ENCODE data around the gene RMI2. TPM values are rescaled to one million over a fixed set of nuclear protein-coding genes. Genes with fewer than 3 reads are reported as not detected.

The RMI2 gene
- total and polyA plus RNA-seq, 9 of the 15 experiments (the other 6 are each of a cell fraction or from before 2014, with no cell fraction given) = 8.0 to 43.4 (median 32.5) TPM

DNA sequence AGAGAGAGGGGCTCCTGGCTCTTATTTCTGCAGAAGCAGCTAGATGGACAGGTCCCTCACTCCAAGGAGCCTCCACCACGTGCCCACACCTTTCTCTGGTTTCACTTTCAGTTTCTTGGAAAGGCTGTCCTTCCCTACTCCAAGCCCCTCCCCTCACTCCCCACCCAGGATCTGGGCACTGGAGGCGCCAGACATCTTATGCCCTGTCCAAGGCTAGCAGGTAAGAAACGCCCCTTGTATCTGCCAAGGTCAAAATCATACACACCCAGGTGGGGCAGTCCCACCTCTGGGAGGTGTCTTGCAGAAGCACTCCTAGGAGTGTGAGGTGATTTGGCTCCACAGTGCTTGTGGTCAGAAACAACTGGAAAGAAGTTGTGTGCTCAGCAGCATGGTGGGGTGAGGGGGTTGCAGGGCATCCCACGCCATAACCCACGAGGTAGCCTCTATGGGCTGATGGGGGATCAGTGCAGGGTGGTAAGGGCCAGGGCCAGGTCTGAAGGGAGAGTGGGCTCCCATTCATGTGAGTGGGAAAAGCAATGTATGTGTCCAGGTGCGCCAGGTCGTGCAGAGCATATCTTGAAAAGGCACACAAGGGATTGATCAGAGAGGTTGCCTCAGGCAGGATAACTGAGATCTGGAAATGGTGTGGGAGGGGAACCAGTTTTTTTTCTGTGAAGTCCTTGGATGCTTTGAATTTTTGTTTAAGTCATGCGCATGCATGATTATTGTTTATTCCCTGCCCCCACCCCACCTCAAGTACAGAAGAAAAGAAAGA is 32.4 kb upstream of the RMI2 start (continued):
- TF ChIP-seq, protein P1, sequence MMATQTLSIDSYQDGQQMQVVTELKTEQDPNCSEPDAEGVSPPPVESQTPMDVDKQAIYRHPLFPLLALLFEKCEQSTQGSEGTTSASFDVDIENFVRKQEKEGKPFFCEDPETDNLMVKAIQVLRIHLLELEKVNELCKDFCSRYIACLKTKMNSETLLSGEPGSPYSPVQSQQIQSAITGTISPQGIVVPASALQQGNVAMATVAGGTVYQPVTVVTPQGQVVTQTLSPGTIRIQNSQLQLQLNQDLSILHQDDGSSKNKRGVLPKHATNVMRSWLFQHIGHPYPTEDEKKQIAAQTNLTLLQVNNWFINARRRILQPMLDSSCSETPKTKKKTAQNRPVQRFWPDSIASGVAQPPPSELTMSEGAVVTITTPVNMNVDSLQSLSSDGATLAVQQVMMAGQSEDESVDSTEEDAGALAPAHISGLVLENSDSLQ (IDR thresholded peaks at IDR 0.05) = peak; percentile 59; the same call in 1 of the 2 replicates

DNA sequence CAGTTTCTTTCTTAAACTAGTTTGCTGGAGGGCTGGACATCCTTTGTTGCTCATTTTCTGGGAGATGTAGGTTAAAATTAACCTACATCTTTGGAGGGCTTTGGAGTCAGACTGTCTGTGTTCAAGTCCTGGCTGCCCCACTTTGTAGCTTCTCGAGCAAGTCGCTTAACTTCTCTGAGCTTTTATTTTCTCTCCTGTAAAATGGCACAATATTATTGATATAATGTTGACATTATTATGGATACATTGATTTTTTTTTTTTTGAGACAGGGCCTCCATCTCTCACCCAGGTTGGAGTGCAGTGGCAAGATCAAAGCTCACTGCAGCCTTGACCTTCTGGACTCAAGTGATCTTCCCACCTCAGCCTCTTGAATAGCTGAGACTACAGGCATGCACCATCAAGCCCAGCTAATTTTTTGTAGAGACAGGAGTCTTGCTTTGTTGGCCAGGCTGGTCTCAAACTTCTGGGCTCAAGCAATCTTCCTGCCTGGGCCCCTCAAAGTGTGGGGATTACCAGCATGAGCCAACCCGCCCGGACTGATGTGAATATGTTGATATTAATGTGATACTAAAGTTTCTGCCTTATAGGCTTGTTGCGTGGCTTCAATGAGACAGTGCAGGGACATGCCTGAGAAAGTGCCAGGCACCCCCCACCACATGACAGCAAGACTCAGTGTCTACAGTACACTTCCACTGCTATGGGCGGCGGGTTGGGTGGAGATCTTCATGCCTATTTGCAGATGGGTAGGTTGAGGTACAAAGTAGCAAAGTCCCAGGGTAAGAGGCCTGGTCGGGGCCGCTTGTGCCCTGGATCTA is 31.6 kb upstream of the RMI2 start:
- FAIRE-seq (no peak), DNase-seq (ENCODE audit: extremely low read depth in 1 of 4, low spot score in 3 of 4) (no peak), ATAC-seq (no peak)
- intact Hi-C loops (cut with micrococcal nuclease) = no loop called here
- H3K27me3 ChIP-seq (ENCODE audit: control insufficient read depth in 2 of 2, insufficient read depth in 2 of 2, low read length in 2 of 2) = no peaks in the 10 kb centered on the region
- no peaks in the 10 kb centered on the region for H3K36me3 ChIP-seq (ENCODE audit: control insufficient read depth, insufficient read depth, low read length)
- 75% methylated on average over 9 of the region's 9 CpGs for WGBS (ENCODE audit: insufficient coverage, low coverage, missing lambda C conversion rate)
- H3K4me2 ChIP-seq (ENCODE audit: insufficient read depth, low read length) = no peak overlapping the region
- in situ Hi-C loops (cut with MboI) = no loop called here
- no peak overlapping the region for H3K27ac ChIP-seq (ENCODE audit: extremely low read depth, low read depth, low read length)
- H3K4me1 ChIP-seq (replicated peaks in 1 of 2; ENCODE audit: control insufficient read depth in 2 of 2, insufficient read depth in 2 of 2, low read length in 2 of 2) = peaks cover 11 to 20% of the 10 kb centered on the region in 2 experiments; a peak in 3 of 5 replicates
- H3K4me3 ChIP-seq = no peak overlapping the region
- H3K9me1 ChIP-seq (ENCODE audit: control insufficient read depth, insufficient read depth, low read length) = no peaks in the 10 kb centered on the region
- no peak overlapping the region for H2AFZ ChIP-seq (ENCODE audit: low read depth, low read length)
- CTCF ChIA-PET (ENCODE audit: low intra/inter-chr PET ratio) = no interaction called here
- no peaks in the 10 kb centered on the region for H3K9me3 ChIP-seq (replicated peaks; ENCODE audit: control insufficient read depth, insufficient read depth, low read depth, low read length)
- POLR2A ChIA-PET = interaction anchor here (1.1 kb wide), 1 partner anchor 19 kb away, joined by 3 read pairs; no protein-coding TSS in a partner anchor
- H4K20me1 ChIP-seq (replicated peaks; ENCODE audit: control insufficient read depth, insufficient read depth, low read length) = no peaks in the 10 kb centered on the region
- peak overlapping the region in 1 of 2 experiments; percentile 45; a peak in 1 of 4 replicates for H3K9ac ChIP-seq (ENCODE audit: insufficient read depth in 1 of 2, low read depth in 2 of 2, low read length in 2 of 2)
- no TSS peak for BruUV-seq (replicated peaks)
- H3K79me2 ChIP-seq (ENCODE audit: control insufficient read depth, insufficient read depth, low read length) = no peaks in the 10 kb centered on the region
- no peak for TF ChIP-seq ZNF507 (tag; conservative IDR thresholded peaks at IDR 0.05)
- TF ChIP-seq, protein P2, sequence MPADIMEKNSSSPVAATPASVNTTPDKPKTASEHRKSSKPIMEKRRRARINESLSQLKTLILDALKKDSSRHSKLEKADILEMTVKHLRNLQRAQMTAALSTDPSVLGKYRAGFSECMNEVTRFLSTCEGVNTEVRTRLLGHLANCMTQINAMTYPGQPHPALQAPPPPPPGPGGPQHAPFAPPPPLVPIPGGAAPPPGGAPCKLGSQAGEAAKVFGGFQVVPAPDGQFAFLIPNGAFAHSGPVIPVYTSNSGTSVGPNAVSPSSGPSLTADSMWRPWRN (IDR thresholded peaks at IDR 0.05; ENCODE audit: low read depth) = no peak
- TF ChIP-seq, protein P3, sequence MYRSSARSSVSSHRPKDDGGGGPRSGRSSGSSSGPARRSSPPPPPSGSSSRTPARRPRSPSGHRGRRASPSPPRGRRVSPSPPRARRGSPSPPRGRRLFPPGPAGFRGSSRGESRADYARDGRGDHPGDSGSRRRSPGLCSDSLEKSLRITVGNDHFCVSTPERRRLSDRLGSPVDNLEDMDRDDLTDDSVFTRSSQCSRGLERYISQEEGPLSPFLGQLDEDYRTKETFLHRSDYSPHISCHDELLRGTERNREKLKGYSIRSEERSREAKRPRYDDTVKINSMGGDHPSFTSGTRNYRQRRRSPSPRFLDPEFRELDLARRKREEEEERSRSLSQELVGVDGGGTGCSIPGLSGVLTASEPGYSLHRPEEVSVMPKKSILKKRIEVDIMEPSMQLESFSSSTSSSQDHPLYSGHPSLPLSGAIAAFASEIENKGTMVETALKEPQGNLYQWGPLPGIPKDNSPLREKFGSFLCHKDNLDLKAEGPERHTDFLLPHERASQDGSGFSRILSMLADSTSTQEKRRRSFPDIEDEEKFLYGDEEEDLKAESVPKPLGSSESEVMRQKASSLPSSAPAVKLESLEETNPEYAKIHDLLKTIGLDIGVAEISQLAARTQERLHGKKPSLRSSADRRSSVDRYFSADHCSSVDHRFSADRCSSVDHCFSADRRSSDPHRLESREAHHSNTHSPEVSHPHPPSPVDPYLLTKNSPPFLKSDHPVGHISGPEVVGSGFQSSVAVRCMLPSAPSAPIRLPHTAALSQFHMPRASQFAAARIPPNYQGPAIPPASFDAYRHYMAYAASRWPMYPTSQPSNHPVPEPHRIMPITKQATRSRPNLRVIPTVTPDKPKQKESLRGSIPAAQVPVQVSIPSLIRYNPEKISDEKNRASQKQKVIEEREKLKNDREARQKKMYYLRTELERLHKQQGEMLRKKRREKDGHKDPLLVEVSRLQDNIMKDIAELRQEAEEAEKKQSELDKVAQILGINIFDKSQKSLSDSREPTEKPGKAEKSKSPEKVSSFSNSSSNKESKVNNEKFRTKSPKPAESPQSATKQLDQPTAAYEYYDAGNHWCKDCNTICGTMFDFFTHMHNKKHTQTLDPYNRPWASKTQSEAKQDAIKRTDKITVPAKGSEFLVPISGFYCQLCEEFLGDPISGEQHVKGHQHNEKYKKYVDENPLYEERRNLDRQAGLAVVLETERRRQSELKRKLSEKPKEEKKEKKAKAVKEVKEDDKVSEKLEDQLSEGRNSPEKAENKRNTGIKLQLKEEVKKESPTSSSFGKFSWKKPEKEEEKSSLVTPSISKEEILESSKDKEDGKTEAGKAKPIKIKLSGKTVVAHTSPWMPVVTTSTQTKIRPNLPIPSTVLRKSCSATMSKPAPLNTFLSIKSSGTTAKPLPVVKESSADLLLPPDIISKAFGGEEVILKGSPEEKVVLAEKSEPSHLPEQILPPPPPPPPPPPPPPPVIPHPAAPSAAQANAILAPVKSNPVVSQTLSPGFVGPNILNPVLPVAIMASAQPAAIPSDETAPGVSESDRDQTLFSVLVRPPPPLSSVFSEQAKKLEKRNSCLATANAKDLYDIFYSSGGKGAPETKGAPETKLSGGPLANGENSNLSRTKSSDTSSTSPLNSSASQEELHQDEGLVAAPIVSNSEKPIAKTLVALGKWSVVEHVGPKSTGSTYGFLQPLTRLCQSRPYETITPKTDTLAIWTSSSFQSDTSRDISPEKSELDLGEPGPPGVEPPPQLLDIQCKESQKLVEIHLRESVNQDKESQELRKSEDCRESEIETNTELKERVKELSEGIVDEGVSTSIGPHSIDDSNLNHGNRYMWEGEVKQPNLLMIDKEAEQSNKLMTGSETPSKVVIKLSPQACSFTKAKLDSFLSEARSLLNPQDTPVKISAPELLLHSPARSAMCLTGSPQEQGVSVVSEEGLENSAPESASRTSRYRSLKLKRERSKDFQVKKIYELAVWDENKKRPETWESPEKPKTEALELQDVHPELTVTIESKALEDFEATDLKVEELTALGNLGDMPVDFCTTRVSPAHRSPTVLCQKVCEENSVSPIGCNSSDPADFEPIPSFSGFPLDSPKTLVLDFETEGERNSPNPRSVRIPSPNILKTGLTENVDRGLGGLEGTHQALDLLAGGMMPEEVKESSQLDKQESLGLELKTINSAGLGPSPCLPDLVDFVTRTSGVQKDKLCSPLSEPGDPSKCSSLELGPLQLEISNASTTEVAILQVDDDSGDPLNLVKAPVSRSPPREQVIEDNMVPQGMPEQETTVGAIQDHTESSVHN (IDR thresholded peaks at IDR 0.05; ENCODE audit: borderline replicate concordance in 1 of 2, low read depth in 1 of 2) = no peak
- TF ChIP-seq BHLHE40 (IDR thresholded peaks at IDR 0.05; ENCODE audit: low read length) = no peak
- no peak for TF ChIP-seq FUS (optimal IDR thresholded peaks at IDR 0.05; ENCODE audit: low read depth, low read length)
- TF ChIP-seq ZKSCAN1 (IDR thresholded peaks at IDR 0.05; ENCODE audit: low read depth, low read length) = no peak
- no peak for TF ChIP-seq ZEB2 (IDR thresholded peaks at IDR 0.05)
- TF ChIP-seq HMG20B (CRISPR knock-in tag; IDR thresholded peaks at IDR 0.05) = no peak
